KMS-11 (cell line): Measurements from ENCODE around the gene DAPP1.
"Not testable (repeated sequence)": the region's sequence is repeated elsewhere in the genome, so short reads cannot be mapped to it uniquely, and the experiment has no call there.

Experiments
- H2AFZ ChIP-seq: fragments of 200-600 bp; sonication (generic); 2 replicates; pipeline ENCODE4 v1.6.1; 2016; ENCODE audit warnings: antibody characterized with exemption, mixed run types, low read depth
- H3K27ac ChIP-seq: fragments of 200-600 bp; sonication (generic); 2 replicates; pipeline ENCODE4 v1.6.1; 2016; ENCODE audit warnings: mild to moderate bottlenecking, mixed run types
- H3K27me3 ChIP-seq: fragments of 200-600 bp; sonication (generic); 2 replicates; pipeline ENCODE4 v1.6.1; 2017; ENCODE audit warnings: mild to moderate bottlenecking, low read depth, mixed run types, moderate library complexity; ENCODE audit not compliant: insufficient read depth
- H3K36me3 ChIP-seq: fragments of 200-600 bp; sonication (generic); 2 replicates; pipeline ENCODE4 v1.6.1; 2017; ENCODE audit warnings: mild to moderate bottlenecking, mixed run types; ENCODE audit not compliant: insufficient read depth
- H3K4me1 ChIP-seq: fragments of 200-600 bp; sonication (generic); 2 replicates; pipeline ENCODE4 v1.6.1; 2016; ENCODE audit warnings: mild to moderate bottlenecking, low read depth, mixed run types; ENCODE audit not compliant: poor library complexity, severe bottlenecking
- H3K4me2 ChIP-seq: fragments of 200-600 bp; sonication (generic); 2 replicates; pipeline ENCODE4 v1.7.0; 2016; ENCODE audit warnings: mild to moderate bottlenecking, mixed run types
- H3K4me3 ChIP-seq: fragments of 200-600 bp; sonication (generic); IDR thresholded peaks from 2 replicates; pipeline ENCODE4 v1.6.1; 2017; ENCODE audit warnings: low read depth, low read length, mixed read lengths; ENCODE audit not compliant: insufficient read depth
- H3K79me2 ChIP-seq: fragments of 200-600 bp; sonication (generic); 2 replicates; pipeline ENCODE4 v1.6.1; 2016; ENCODE audit warnings: low read depth, mixed run types; ENCODE audit not compliant: insufficient read depth
- H3K9ac ChIP-seq: fragments of 200-600 bp; sonication (generic); 2 replicates; pipeline ENCODE4 v1.6.1; 2016; ENCODE audit warnings: mild to moderate bottlenecking, mixed run types
- H4K20me1 ChIP-seq: fragments of 200-600 bp; sonication (generic); 2 replicates; pipeline ENCODE4 v1.6.1; 2016; ENCODE audit warnings: mild to moderate bottlenecking, mixed run types; ENCODE audit not compliant: insufficient read depth
- TF ChIP-seq, protein P1 (sequence below): fragments of 200-600 bp; sonication (generic); conservative IDR thresholded peaks from 2 replicates; pipeline ENCODE4 v1.6.1; 2017; ENCODE audit warnings: low read depth, mild to moderate bottlenecking, antibody characterized with exemption, low read length, moderate library complexity, mixed read lengths

DAPP1 gene

GRCh38 chr4:99816545-99817308, at the start of gene DAPP1:
Gene DAPP1 (plus strand): TSS chr4:99816827. CDS start chr4:99816914, 87 bp downstream.
- no peak within 1 kb of the TSS for H3K27ac ChIP-seq
- H4K20me1 ChIP-seq: no peaks in the 10 kb centered on the region
- no peak within 1 kb of the TSS for H3K4me2 ChIP-seq
- H3K27me3 ChIP-seq: no peaks in the 10 kb centered on the region
- no peaks in the 10 kb centered on the region for H3K4me1 ChIP-seq
- H3K4me3 ChIP-seq: no peak within 1 kb of the TSS
- no peak within 1 kb of the TSS for H2AFZ ChIP-seq
- TF ChIP-seq, protein P1, sequence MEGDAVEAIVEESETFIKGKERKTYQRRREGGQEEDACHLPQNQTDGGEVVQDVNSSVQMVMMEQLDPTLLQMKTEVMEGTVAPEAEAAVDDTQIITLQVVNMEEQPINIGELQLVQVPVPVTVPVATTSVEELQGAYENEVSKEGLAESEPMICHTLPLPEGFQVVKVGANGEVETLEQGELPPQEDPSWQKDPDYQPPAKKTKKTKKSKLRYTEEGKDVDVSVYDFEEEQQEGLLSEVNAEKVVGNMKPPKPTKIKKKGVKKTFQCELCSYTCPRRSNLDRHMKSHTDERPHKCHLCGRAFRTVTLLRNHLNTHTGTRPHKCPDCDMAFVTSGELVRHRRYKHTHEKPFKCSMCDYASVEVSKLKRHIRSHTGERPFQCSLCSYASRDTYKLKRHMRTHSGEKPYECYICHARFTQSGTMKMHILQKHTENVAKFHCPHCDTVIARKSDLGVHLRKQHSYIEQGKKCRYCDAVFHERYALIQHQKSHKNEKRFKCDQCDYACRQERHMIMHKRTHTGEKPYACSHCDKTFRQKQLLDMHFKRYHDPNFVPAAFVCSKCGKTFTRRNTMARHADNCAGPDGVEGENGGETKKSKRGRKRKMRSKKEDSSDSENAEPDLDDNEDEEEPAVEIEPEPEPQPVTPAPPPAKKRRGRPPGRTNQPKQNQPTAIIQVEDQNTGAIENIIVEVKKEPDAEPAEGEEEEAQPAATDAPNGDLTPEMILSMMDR: no peak
- no peak within 1 kb of the TSS for H3K9ac ChIP-seq
- H3K79me2 ChIP-seq: no peaks in the 10 kb centered on the region
- no peaks in the 10 kb centered on the region for H3K36me3 ChIP-seq

DNA sequence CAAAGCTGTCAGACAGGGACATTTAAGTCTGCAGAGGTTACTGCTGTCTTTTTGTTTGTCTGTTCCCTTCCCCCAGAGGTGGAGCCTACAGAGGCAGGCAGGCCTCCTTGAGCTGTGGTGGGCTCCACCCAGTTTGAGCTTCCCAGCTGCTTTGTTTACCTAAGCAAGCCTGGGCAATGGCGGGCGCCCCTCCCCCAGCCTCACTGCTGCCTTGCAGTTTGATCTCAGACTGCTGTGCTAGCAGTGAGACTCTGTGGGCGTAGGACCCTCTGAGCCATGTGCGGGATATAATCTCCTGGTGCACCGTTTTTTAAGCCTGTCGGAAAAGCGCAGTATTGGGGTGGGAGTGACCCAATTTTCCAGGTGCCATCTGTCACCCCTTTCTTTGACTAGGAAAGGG, 45.8 kb upstream of the DAPP1 start:
- not testable (repeated sequence) for H3K4me2 ChIP-seq, H3K27ac ChIP-seq, H2AFZ ChIP-seq, H3K36me3 ChIP-seq, H4K20me1 ChIP-seq, H3K27me3 ChIP-seq, H3K79me2 ChIP-seq, H3K4me3 ChIP-seq, H3K4me1 ChIP-seq, H3K9ac ChIP-seq

GRCh38 chr4:99783940-99784339, 32.7 kb upstream of the DAPP1 start:
- H3K27me3 ChIP-seq: no peaks in the 10 kb centered on the region
- no peaks in the 10 kb centered on the region for H4K20me1 ChIP-seq
- H3K36me3 ChIP-seq: no peaks in the 10 kb centered on the region
- no peak overlapping the region for H3K4me2 ChIP-seq
- H3K27ac ChIP-seq: no peak overlapping the region
- no peak overlapping the region for H2AFZ ChIP-seq
- no peak overlapping the region for H3K4me3 ChIP-seq
- no peaks in the 10 kb centered on the region for H3K4me1 ChIP-seq
- no peak overlapping the region for H3K9ac ChIP-seq
- TF ChIP-seq, protein P1: no peak
- no peaks in the 10 kb centered on the region for H3K79me2 ChIP-seq

DNA sequence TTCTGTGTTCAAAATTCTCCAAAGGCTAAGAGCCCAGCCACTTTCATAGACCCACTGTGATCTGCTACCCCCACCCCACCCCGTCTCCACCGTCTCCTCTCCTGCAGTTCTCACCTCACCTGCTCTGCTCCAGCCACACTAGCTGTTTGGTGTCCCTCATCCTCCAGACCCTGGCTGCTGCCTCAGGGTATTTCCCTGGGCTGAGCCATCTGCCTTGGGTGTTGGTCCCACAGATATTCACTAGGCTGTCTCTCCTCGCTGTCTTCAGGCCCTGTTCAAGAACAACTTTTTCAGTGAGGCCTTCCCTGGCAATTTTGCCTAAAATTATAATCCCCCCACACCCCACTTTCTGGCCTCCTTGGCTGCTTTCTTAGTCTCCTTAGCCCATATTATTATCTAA, 31.8 kb upstream of the DAPP1 start:
- no peak overlapping the region for H2AFZ ChIP-seq
- no peak overlapping the region for H3K4me2 ChIP-seq
- TF ChIP-seq, protein P1: no peak
- no peak overlapping the region for H3K4me3 ChIP-seq
- H3K27ac ChIP-seq: no peak overlapping the region
- no peaks in the 10 kb centered on the region for H3K36me3 ChIP-seq
- H3K4me1 ChIP-seq: no peaks in the 10 kb centered on the region
- no peak overlapping the region for H3K9ac ChIP-seq
- H3K79me2 ChIP-seq: no peaks in the 10 kb centered on the region
- no peaks in the 10 kb centered on the region for H4K20me1 ChIP-seq
- H3K27me3 ChIP-seq: no peaks in the 10 kb centered on the region

GRCh38 chr4:99790796-99791617, 25.6 kb upstream of the DAPP1 start:
- Histone ChIP-seq H3K4me1 (no peaks in the 10 kb centered on the region), H2AFZ (no peak overlapping the region), H3K27ac (no peak overlapping the region), H3K4me3 (no peak overlapping the region), H3K4me2 (no peak overlapping the region), H3K79me2 (no peaks in the 10 kb centered on the region), H4K20me1 (no peaks in the 10 kb centered on the region), H3K9ac (no peak overlapping the region), H3K27me3 (no peaks in the 10 kb centered on the region), H3K36me3 (no peaks in the 10 kb centered on the region)
- TF ChIP-seq, protein P1: no peak
